Measurements from ENCODE around the gene REM2. TPM values are rescaled to one million over a fixed set of nuclear protein-coding genes. Genes with fewer than 3 reads are reported as not detected.
A peak's percentile ranks its signal among the peaks of the same experiment; 100 is the strongest.

The REM2 gene
- total and polyA plus RNA-seq, 2 donors (not counting 1 experiment from before 2014, with no cell fraction given), result 0.06 to 0.17 TPM

DNA sequence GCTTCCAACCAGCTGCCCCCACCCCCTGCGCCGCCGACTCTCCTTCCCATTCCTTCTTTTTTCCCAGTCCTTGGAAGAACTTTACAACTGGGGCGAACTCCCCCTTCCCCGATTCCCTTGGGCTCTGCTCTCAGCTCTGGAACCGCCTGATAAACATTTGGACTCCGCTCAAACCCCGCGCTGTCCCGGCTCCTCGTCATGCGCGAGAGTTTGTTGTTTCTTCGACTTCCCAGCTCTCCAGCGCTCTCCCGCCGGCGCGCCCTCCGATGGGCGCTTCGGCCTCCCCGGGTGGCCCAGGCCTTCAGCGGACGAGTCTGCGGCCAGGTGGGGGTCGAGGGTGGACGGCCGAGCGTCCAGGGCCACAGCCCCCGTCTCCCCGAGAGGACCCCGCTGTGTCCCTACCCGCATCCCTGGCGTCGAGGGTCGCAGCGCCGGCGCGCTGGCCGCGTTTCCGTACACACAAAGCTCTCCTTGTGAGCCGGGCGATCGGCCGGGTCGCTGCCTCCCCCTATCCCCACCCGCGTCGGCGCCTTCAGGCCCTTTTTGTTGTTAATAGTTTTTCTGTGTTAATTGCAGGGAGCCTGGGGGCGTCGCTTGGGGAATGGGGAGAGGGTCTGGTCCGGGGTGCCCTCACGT lies 45.8 kb upstream of the REM2 start:
- Histone ChIP-seq H3K27me3 (ENCODE audit: control insufficient read depth, insufficient read depth, low read length) (no peaks in the 10 kb centered on the region), H3K27ac (ENCODE audit: insufficient read depth, low read length) (peak overlapping the region; percentile 85), H3K79me2 (ENCODE audit: control insufficient read depth, insufficient read depth, low read length) (peaks cover 60% of the 10 kb centered on the region), H4K20me1 (ENCODE audit: control insufficient read depth, extremely low read depth, insufficient read depth, low read length) (no peaks in the 10 kb centered on the region), H3K36me3 (ENCODE audit: control insufficient read depth, insufficient read depth, low read length) (peaks cover 24% of the 10 kb centered on the region), H2AFZ (ENCODE audit: low read length) (no peak overlapping the region), H3K4me2 (ENCODE audit: extremely low read depth, insufficient read depth, low read length) (peak overlapping the region; percentile 5), H3K9me3 (ENCODE audit: control insufficient read depth, insufficient read depth, low read depth, low read length) (no peaks in the 10 kb centered on the region), H3K9ac (ENCODE audit: insufficient read depth, low read length) (peak overlapping the region; percentile 98), H3K4me3 (replicated peaks in 1 of 4; ENCODE audit: control extremely low read depth in 1 of 4, insufficient read depth in 1 of 4, low read depth in 3 of 4, low read length in 4 of 4) (peak overlapping the region; percentile 82 to 94 (median 91)), H3K4me1 (ENCODE audit: control insufficient read depth, extremely low read depth, insufficient read depth, low read length) (peaks cover 18% of the 10 kb centered on the region)
- peak; percentile 46 to 55 for DNase-seq (ENCODE audit: low read depth in 2 of 2)
- TF ChIP-seq EZH2 (IDR thresholded peaks at IDR 0.05; ENCODE audit: low read length, missing control alignments) (no peak), CTCF (conservative IDR thresholded peaks at IDR 0.05 in 1 of 2, IDR thresholded peaks at IDR 0.05 in 1 of 2; ENCODE audit: low read depth in 1 of 2, low read length in 2 of 2) (no peak)

GRCh38 chr14:22837750-22838538 lies 45.1 kb upstream of the REM2 start:
- H2AFZ ChIP-seq (ENCODE audit: low read length), result no peak overlapping the region
- peak; percentile 56 to 71 for DNase-seq (ENCODE audit: low read depth in 2 of 2)
- H3K9me3 ChIP-seq (ENCODE audit: control insufficient read depth, insufficient read depth, low read depth, low read length), result no peaks in the 10 kb centered on the region
- H3K27me3 ChIP-seq (ENCODE audit: control insufficient read depth, insufficient read depth, low read length), result no peaks in the 10 kb centered on the region
- peaks cover 20% of the 10 kb centered on the region for H3K4me1 ChIP-seq (ENCODE audit: control insufficient read depth, extremely low read depth, insufficient read depth, low read length)
- H3K4me2 ChIP-seq (ENCODE audit: extremely low read depth, insufficient read depth, low read length), result peak overlapping the region; percentile 86
- H3K9ac ChIP-seq (ENCODE audit: insufficient read depth, low read length), result peak overlapping the region; percentile 98
- H3K27ac ChIP-seq (ENCODE audit: insufficient read depth, low read length), result peak overlapping the region; percentile 85
- H3K4me3 ChIP-seq (replicated peaks in 1 of 4; ENCODE audit: control extremely low read depth in 1 of 4, insufficient read depth in 1 of 4, low read depth in 3 of 4, low read length in 4 of 4), result peak overlapping the region; percentile 82 to 94 (median 91)
- H3K79me2 ChIP-seq (ENCODE audit: control insufficient read depth, insufficient read depth, low read length), result peaks cover 67% of the 10 kb centered on the region
- H3K36me3 ChIP-seq (ENCODE audit: control insufficient read depth, insufficient read depth, low read length), result peaks cover 31% of the 10 kb centered on the region
- H4K20me1 ChIP-seq (ENCODE audit: control insufficient read depth, extremely low read depth, insufficient read depth, low read length), result no peaks in the 10 kb centered on the region
- TF ChIP-seq EZH2 (IDR thresholded peaks at IDR 0.05; ENCODE audit: low read length, missing control alignments) (no peak), CTCF (conservative IDR thresholded peaks at IDR 0.05 in 1 of 2, IDR thresholded peaks at IDR 0.05 in 1 of 2; ENCODE audit: low read depth in 1 of 2, low read length in 2 of 2) (no peak)

DNA sequence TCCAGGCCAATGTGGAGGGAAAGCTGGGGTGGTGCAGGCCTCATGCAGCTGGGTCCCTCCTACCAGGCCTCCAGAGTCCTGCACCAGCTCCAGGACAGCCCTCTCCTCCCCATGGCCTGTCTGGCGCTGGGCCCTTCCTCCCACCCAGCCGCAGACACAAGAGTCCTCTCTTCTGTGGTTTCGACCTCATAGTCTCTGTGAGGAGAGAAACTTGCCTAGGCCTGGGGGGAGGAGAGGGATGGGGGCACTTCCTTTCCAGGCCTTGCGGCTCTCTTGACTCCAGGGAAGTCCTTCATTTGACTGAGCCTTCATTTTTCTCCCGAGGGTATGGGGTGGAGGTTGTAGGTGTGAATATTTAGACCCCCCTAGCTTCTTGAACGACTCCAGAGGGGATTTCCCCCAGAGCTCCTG lies 44.4 kb upstream of the REM2 start:
- no peak for TF ChIP-seq EZH2 (IDR thresholded peaks at IDR 0.05; ENCODE audit: low read length, missing control alignments)
- TF ChIP-seq CTCF (conservative IDR thresholded peaks at IDR 0.05 in 1 of 2, IDR thresholded peaks at IDR 0.05 in 1 of 2; ENCODE audit: low read depth in 1 of 2, low read length in 2 of 2), result no peak

More for the DNA sequence above, 44.4 kb upstream of the REM2 start:
- Histone ChIP-seq H3K4me1 (ENCODE audit: control insufficient read depth, extremely low read depth, insufficient read depth, low read length) (peaks cover 20% of the 10 kb centered on the region), H3K4me3 (replicated peaks in 1 of 4; ENCODE audit: control extremely low read depth in 1 of 4, insufficient read depth in 1 of 4, low read depth in 3 of 4, low read length in 4 of 4) (peak overlapping the region; percentile 82 to 94 (median 91)), H3K9ac (ENCODE audit: insufficient read depth, low read length) (peak overlapping the region; percentile 98), H3K27ac (ENCODE audit: insufficient read depth, low read length) (peak overlapping the region; percentile 85), H3K9me3 (ENCODE audit: control insufficient read depth, insufficient read depth, low read depth, low read length) (no peaks in the 10 kb centered on the region), H3K36me3 (ENCODE audit: control insufficient read depth, insufficient read depth, low read length) (peaks cover 38% of the 10 kb centered on the region), H3K4me2 (ENCODE audit: extremely low read depth, insufficient read depth, low read length) (peak overlapping the region; percentile 86), H2AFZ (ENCODE audit: low read length) (no peak overlapping the region), H4K20me1 (ENCODE audit: control insufficient read depth, extremely low read depth, insufficient read depth, low read length) (no peaks in the 10 kb centered on the region), H3K27me3 (ENCODE audit: control insufficient read depth, insufficient read depth, low read length) (no peaks in the 10 kb centered on the region), H3K79me2 (ENCODE audit: control insufficient read depth, insufficient read depth, low read length) (peaks cover 74% of the 10 kb centered on the region)
- peak; percentile 73 to 92 for DNase-seq (ENCODE audit: low read depth in 2 of 2)
